Measurements from ENCODE around the gene DTX1.

Gene DTX1

DNA sequence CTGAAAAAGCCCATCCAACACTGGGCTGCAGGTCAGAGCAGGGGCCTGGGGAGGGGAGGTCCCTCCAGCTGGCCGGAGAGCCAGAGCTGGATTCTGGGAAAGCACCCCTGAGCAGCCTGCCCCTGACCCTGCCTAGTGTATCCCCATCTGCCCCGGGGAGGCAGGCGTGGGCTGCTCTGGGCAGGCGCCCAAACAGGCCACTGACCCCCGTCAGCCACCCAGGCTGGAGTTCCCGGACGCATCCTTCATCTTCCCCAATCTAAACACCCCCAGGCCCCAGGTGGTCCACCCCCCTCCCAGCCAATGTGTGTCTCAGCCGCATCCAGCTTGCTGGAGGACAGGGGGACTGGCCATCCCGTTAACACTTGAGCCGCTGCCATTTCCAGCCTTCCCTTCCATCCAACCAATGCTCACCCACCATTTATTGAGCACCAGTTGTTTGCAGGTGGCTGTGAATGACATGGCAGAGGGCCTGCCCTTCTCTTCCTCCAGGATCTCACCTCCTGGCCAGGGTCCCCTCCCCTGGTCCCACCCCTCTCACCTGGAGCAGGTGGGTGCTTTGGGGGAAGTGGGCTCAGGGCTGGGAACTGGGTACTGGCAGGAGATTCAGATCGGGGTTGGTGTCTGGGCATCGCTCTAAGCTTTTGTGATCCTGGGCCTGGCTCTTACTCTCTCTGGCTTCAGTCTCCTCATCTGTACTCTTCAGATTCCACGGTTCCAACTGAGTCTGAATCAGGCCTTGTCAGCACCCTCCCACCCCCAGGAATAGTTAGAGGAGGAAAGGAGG lies 743 bp upstream of the DTX1 start:
- DNase-seq (ENCODE audit: low read depth): no peak

GRCh38 chr12:113056381-113056630 lies 224 bp upstream of the DTX1 start:
- DNase-seq (ENCODE audit: low read depth): no peak

GRCh38 chr12:113057565-113058485 lies 1.3 kb downstream of the DTX1 start:
- DNase-seq (ENCODE audit: low read depth): no peak

DNA sequence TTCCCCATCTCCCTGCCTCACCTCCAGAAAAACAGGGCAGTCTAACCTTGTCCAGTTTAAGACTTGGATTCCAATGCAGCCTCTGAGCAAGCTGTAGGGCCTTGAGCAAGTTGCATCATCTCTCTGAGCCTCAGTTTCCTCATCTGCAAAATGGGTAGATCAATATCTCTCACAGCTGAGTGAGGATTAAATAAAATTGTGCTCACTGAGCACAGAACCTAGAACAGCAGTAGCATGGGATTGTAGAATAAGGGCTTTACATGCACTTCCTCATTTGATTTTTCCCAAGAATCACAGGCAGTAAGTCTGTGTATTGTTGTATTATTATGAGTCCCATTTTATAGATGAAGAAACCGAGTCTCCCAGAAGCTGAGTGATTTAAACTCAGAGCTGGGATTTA lies 2.0 kb downstream of the DTX1 start:
- DNase-seq (ENCODE audit: low read depth): no peak

DNA sequence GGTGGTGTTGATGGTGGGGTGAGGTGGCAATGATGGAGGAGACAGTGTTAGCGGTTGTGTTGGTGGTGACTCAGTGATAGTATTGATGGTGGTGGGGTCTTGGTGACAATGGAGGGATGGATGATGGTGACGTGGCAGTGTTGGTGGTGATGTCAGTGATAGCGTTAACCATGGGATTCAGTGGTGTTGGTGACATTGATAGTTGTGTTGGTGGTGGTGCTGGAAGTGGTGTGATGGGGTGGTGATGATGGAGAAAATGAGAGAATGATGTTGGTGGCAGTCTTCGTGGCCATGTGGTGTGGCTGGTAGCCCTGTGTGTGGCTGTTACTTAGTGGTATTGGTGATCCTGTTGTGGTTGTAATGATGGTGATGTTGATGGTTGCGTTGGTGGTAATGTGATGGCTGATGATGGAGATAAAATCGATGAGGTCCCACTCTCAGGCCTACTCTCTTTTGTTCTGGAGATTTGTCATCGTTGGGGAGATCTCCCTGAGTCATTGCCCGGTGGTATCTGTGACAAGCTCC lies 2.6 kb downstream of the DTX1 start:
- no peak for DNase-seq (ENCODE audit: low read depth)

DNA sequence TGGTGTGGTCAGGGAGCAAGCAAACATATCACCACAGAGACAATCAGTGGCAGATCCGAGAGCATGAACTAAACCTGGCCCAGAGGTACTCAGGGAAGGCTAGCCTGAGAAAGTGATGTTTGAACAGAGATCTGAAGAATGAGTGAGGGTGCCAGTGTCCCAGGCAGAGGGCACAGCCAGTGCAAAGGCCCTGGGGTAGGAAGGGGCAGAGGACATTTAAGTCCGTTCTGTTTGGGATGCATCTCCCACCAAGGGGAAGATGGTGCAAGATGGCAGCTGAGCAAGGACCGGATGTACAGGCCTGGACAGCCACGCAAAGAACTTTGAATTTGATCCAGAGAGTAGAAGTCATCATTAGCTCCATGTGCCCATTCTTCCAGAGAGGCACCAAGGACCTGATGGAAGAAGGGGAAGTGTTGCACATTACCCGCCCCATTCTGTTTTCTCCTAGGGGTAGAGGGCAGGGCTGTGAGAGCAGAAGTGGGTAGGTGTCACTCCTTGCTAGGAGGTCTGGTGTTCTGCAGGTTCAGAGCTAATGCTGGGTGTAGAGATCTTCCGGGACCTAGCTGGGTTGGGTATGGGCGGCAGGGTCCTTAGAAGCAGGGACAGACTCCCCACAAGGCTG lies 3.9 kb downstream of the DTX1 start:
- no peak for DNase-seq (ENCODE audit: low read depth)

- DNase-seq (ENCODE audit: low read depth): no peak
Measured at GRCh38 chr12:113061061-113061694, 4.6 kb downstream of the DTX1 start.

- DNase-seq (ENCODE audit: low read depth): no peak
Measured at GRCh38 chr12:113062502-113063395, 6.2 kb downstream of the DTX1 start.

- DNase-seq (ENCODE audit: low read depth): no peak
Measured at GRCh38 chr12:113063396-113064350, 7.1 kb downstream of the DTX1 start.

GRCh38 chr12:113064395-113065125 lies 8.0 kb downstream of the DTX1 start:
- no peak for DNase-seq (ENCODE audit: low read depth)

GRCh38 chr12:113065126-113066007 lies 8.8 kb downstream of the DTX1 start:
- DNase-seq (ENCODE audit: low read depth): peak; percentile 13

DNA sequence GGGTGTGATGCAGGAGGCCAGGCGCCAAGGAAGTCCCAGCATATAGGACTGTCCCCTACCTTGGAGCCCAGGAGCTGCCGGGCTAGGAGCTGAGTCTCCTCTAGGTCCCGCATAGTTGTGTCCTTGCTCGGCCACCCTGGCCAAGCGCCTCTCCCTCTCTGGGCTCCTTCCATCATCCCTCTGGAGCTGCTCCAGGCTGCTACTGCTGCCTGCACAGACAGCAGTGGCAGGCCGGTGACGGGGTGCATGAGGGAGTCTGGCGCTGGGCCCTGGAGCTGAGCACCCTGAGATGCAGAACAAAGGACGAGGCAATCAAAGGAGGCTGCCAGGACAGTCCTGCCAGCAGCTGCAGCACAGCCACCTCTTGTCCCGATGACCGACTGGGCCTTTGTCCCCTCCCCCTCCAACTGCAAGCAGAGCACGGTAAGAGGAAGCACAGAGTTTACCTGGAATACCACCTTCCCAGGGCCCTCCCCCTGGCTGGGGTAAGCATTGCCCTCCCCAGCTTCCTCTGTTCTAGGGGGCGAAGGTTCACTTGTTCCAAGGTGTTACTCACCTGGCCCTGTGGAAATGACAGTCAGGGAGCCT lies 10.4 kb downstream of the DTX1 start:
- no peak for DNase-seq (ENCODE audit: low read depth)

GRCh38 chr12:113067987-113068935 lies 11.7 kb downstream of the DTX1 start:
- DNase-seq (ENCODE audit: low read depth): no peak

- no peak for DNase-seq (ENCODE audit: low read depth)
Measured at GRCh38 chr12:113069149-113069548, 12.6 kb downstream of the DTX1 start.

GRCh38 chr12:113069751-113070116 lies 13.2 kb downstream of the DTX1 start:
- DNase-seq (ENCODE audit: low read depth): no peak

DNA sequence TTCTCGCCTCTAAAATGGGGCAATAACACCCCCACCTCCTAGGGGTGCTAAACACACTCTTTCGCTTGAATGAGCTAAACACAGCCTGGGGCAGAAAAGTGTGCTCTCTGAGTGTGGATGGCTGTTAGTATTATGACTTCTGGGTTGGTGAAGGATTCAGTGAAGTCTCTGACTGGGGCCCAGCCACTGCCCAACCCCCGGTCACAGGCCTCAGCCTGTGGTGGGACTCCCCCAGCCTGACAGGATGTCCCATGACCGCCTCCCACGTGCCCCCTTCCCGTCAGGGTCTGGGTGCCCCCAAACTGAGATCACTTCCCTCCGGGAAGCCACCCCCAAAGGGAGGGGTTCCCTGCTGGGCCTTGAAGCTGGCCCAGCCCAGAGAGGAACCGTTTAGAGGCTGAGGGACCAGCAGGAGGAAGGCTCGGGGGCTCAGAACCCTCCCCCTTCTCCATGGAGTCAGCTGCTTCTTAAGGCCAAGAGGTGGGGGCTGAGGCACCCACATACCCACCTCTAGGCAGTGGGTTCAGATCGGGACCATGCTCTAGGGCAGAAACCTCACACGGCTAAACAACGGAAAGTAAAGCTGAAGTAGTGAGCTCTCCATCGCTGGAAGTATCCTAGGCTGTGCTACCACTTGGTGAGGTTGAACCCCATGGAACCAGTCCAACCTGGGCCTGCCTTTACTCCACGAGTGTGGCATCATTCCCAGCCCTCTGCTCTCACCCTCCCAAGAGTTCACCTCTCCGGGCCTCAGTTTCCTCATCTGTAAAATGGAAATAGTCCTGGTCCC lies 13.8 kb downstream of the DTX1 start:
- no peak for DNase-seq (ENCODE audit: low read depth)
